Measurements from ENCODE around the gene RAB40C.
A peak's percentile ranks its signal among the peaks of the same experiment; 100 is the strongest.

RAB40C gene

DNA sequence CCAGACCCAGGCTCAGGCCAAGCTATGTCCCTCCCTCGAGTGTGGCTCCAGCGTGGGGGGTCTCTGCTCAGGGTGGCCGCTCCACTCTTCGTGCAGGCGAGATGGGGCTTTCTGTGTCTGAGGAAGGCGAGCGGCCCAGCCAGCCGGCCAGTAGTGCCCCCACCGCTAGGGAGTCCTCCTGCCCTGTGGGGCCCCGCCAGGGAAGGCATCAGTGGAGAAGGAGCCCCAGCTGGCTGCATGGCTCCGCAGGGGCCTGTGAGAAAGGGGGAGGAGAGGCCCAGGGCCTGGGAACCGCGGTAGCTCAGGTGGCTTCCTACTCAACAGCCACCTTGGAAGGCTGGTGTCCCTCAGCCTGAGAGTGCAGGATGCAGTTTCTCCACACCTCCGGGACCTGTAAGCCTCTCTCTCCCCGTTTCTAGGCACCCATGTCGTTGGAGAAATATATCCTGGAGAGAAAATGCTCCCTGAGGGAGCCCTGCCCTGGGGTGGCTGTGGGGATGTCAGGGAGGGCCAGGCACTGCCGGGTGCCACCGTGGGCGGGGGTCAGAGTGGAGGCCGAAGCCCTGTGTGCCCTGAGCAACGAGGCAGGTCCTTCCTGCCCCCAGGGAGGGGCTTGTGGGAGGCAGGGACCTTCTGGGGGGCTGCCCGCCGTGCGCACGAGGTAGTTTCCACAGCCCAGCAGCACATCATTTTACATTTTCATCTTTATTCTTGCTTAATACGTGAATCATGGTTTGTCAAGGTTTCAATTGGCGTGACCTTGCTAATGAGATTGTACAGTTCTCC, 16.8 kb upstream of the RAB40C start:
- DNase-seq = no peak

DNA sequence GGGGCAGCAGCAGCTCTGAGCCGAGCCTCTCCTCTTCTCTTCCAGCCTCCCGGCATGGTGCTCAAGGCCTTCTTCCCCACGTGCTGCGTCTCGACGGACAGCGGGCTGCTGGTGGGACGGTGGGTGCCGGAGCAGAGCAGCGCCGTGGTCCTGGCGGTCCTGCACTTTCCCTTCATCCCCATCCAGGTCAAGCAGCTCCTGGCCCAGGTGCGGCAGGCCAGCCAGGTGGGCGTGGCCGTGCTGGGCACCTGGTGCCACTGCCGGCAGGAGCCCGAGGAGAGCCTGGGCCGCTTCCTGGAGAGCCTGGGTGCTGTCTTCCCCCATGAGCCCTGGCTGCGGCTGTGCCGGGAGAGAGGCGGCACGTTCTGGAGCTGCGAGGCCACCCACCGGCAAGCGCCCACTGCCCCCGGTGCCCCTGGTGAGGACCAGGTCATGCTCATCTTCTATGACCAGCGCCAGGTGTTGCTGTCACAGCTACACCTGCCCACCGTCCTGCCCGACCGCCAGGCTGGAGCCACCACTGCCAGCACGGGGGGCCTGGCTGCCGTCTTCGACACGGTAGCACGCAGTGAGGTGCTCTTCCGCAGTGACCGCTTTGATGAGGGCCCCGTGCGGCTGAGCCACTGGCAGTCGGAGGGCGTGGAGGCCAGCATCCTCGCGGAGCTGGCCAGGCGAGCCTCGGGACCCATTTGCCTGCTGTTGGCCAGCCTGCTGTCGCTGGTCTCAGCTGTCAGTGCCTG, 15.7 kb upstream of the RAB40C start:
- DNase-seq = no peak

DNA sequence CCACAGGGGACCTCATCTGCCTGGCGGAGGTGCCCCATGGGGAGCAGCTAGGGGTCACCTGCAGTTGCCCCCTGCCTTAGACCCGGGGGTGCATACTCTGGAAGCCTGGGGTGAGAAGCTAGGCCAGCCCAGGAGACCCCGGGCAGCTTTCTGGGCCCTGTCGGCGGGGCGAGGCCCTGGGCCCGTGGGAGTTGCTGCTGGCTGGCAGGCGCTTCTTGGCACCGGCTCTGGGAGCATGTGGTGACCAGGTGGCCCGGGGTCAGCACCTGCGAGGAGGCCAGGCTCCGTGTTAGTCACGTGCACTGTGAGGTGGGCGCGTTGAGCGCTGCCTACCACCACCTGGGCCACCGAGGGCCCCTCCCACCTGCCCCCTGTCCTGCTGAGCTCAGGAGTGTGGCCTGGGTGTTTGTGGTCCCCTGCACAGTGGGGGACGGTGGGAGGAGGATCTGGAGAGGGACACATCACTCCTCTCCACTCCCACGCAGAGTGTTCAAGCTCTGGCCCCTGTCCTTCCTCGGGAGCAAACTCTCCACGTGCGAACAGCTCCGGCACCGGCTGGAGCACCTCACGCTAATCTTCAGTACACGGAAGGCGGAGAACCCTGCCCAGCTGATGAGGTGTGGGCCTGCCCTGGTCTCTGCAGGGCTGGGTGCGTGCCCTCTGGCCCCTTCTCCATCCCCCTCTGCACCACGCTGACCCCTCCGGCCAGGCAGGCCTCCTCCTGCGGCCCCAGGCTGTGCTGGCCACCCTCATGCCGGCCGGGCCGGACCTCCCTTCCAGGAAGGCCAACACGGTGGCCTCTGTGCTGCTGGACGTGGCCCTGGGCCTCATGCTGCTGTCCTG, 14.3 kb upstream of the RAB40C start:
- DNase-seq = no peak

DNA sequence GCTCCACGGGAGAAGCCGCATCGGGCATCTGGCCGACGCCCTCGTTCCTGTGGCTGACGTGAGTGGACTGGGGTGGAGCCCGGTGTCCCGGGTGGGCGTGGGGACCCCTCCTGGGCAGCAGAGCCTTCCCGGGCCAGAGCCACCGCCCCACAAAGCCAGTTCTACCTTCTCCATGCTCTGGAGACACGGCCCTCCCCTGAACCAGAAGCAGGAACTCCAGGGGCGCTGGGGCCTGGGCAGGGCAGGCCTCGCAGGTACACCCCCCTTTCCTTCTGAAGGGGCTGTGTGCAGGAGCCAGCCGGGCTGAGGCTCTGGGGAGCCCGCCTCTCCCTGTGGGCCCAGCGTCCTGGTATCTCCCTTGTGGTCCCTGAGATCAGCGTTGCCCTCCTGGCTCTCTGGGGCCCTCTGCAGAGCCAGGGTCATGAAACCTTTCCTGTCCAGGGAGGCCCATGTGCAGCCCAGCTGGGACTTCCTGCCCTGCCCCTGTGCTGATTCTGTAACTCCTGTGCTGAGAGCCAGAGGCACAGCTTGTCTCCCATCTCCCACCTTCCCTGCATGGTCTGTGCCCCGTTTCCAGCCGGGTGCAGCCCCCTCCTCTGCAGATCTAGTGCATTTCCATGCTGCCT, 13.6 kb upstream of the RAB40C start:
- DNase-seq = no peak

DNA sequence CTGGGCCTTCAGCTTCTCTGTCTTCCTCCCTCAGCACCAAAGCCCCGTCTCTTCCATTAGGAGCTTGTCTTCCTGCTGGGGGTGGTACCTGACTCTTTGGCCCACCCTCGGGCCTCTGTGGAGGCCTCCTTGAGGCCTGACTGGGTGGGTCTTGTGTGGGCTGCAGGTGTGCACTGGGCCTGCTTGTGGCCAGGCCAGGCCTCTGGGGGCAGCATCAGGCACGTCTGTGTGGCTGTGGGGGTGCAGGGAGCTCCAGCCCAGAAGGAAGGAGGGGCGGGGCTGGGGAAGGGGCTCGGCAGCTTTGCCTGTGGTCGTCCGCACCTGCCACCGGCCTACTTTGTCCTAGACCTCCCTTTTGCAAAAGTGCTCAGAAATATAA, 13.1 kb upstream of the RAB40C start:
- DNase-seq = no peak

DNA sequence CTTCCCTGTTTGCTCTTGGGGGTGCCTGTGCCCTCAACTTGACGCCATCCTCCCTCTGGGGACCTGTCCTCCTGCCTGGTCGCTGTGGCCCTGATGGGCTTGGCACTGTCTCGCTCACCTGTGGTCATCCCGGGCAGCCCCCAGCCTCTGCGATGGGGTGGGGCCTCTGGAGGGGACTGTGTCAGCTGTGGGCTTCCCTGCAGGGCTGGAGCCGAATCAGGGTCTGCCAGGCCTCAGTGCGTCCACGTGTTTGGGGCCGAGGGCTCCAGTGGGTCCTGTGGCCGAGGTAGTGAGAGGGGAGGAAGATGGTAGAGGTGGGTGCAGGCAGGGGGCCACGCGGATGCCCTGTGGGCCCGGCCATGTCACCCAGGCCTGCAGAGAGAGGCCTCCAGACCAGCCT, 12.1 kb upstream of the RAB40C start:
- DNase-seq = no peak

DNA sequence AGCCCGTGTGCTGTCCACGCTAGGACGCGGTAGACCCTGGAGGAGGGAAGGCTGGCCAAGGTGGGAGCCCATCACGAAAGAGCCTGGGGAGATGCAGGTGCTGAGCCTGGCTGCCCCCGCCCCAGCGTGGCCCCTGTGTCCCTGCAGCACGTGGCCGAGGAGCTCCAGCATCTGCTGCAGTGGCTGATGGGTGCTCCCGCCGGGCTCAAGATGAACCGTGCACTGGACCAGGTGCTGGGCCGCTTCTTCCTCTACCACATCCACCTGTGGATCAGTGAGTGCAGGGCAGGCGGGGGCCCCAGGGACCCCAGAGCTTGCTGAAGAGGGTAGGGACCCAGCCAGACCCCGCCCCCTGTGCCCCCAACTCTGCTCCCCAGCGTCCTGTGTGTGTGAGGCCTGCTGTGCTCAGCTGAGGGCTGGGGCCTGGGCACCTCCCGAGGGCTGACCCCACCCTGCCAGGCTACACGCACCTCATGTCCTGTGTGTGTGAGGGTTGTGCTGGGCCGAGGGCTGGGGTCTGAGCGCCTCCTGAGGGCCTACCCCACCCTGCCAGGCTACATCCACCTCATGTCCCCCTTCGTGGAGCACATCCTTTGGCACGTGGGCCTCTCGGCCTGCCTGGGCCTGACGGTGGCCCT, 11.5 kb upstream of the RAB40C start:
- no peak for DNase-seq

DNA sequence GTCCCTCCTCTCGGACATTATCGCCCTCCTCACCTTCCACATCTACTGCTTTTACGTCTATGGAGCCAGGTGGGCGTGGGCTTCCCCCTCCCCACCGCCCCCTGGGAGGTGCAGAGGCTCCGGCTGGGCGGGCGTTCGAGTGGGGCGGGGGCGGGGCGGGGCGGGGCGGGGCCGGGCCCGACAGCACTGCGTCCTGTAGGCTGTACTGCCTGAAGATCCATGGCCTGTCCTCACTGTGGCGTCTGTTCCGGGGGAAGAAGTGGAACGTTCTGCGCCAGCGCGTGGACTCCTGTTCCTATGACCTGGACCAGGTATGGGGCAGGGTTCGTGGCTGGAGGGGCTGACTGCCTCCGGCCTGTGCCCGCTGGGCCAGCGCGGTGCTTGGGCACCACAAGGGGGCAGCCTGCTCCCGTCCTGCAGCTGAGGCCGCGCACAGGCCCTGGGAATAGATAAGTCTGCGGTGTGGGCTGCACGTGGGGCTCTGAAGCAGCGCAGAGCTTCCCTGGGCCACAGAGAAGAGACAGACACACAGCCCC, 10.9 kb upstream of the RAB40C start:
- DNase-seq = peak; percentile 67

DNA sequence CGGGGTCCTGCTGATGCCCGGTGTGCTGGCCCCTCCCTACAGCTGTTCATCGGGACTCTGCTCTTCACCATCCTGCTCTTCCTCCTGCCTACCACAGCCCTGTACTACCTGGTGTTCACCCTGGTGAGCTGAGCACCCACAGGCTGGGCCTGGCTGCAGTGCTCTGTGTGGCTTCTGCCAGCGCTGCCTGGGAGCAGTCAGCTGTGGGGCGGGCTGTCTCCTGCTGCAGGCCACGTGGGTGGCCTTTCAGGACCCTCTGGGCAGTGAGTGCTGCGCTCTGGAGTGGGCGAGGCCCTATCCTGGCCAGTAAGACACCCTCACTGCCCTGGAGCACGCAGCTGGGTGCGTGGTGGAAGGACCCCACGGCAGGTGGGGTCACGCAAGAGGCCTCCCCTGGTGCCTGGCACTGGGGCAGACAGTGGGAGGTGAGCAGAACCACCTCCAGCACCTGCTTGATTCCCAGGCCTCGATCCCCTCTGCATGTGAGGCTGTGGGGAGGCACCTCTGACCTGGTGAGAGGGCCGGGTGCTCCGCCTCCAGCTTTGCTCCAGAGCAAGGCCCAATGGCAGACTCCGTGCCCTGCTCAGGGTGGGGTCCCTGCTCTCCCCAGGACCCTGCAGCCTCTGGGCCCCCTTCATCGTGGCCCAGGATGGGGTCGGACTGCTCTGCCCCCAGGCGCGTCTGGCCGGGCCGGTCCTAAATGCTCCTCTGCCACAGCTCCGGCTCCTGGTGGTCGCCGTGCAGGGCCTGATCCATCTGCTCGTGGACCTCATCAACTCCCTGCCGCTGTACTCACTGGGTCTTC, 9.5 kb upstream of the RAB40C start:
- no peak for DNase-seq

DNA sequence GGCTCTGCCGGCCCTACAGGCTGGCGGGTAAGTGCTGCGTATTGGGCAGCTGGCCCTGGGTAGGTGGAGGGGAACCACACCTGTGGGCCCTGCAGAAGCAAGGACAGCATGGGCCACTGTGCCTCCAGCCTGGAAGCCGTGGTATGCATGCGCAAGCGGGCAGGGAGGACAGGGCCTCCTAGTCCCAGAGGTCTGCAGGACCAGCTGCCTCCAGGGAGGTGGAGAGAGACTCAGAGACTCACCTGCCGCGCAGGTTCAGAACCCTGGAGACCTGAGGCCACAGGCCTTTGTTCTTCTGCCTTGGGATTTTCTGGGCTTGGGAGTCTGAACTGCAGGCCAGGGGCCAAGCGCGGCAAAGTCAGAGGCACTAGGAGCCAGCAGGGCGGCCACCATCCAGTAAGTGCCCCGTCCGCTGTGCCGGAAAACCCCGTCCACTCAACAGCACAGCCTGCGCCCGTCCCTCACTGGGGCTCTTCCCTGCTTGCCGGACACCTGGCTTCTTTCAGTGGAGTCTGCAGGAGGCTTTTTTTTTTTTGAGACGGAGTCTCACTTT, 8.8 kb upstream of the RAB40C start:
- DNase-seq = no peak

DNA sequence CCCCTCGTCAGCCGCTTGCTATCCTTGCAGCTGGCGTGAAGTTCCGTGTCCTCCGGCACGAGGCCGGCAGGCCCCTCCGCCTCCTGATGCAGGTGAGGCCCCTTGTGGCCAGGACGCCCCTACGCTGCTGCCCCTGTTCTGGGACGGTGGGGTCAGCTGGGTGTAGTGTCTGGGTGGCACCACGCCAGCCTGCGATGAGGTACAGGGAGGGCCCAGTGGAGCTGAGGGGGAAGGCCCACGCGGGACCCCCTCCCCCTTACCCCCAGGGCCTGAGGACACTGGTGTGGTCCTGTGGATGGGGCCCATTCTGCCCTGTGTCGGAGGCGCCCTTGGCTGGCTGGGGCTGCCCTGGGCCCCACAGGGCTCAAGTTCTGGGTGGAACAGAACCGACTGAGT, 7.7 kb upstream of the RAB40C start:
- no peak for DNase-seq

DNA sequence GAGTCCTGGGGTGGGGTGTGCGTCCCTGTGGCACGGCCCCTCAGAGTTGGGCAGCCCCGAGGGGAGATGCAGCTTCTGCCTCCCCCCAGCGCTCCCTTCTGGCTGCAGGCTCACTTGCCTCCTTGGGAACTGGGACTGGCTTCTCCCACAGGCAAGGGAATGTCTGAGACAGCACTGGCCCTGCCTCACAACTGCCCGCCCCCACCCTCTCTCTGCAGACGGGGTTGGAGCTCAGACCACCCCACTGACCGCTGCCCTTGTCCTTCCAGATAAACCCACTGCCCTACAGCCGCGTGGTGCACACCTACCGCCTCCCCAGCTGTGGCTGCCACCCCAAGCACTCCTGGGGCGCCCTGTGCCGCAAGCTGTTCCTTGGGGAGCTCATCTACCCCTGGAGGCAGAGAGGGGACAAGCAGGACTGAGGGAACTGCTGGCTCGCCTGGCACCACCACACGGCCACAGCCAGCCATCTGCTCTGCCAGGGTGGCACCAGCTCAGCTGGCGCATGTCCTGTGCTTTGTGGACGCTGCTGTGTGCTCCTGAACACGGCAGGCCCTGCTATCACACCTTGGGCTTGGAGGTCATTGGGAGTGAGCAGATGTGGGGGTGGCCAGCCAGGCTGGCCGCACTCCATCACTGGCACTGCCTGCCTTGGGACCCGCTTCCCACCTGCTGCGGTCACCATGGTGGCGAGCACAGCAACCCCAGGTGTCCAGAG, 7.1 kb upstream of the RAB40C start:
- DNase-seq = no peak

DNA sequence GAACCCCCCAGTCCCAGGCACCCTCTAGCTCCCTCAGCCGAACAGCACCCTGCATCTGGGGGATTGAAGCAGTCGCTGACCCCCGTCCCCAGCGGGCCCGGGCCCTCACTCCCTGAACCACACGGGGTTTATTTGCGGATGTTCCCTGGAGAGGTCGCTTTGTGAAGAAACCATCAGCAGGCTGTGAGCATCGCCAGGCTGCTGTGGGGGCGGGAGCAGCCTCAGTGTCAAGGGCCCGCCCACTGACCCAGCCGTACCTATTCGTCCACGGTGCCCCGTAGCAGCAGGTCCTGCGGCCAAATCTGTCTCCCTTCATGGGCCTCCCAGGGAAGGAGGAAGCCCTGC, 6.4 kb upstream of the RAB40C start:
- no peak for DNase-seq

DNA sequence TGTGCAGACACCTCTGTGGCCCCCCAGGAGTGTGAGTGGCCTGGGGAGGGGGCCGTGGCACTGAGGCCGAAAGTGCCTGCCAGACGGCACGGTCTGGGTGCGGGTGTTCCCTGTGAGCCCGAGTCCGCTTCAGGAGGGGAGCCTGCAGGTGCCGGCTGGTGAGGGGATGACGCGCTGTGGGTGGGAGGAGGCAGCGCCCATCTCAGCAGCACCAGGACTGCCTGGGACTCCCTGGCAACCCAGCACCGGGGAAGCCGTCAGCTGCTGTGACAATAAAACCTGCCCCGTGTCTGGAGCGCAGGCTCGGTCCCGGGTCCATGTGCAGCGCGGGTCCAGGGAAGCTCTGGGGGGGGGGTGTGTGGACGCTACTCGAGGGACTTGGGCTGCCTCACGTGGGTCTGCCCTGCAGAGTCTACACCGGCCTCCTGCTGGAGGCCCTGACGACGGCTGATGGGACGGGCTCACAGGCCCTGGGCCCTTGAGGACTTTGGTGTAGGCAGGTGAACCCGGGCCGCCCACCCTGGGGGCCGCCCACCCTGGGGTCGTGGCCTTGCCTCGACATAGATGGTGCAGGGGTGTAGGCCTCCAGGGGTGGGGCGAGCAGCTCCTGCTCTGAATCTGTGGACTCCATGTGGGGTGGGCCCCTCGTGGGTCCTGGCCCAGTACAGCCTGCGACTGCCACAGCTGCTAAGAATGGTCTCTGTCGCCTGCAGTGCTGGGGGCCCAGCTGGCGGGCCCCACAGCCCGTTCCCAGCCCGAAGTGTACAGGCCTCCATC, 5.9 kb upstream of the RAB40C start:
- no peak for DNase-seq

DNA sequence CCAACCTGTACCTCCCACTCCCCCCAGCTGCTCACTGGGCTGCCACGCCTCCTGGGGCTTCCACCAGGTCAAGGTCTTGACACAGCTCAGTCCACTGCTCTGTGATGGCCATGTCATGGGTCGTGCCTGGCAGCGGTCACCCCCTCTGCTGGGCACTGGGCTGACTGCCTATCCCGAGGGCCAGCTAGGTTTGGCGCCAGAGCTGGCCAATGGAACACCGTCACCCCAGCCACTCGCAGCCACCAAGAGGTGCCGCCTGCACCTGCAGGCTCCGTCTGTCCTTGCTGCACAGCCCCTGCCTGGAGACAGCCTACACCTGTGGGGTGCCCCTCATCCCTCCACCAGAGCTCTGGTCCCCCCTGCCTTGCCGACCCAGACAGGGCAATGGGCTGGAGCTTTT, 4.5 kb upstream of the RAB40C start:
- no peak for DNase-seq

DNA sequence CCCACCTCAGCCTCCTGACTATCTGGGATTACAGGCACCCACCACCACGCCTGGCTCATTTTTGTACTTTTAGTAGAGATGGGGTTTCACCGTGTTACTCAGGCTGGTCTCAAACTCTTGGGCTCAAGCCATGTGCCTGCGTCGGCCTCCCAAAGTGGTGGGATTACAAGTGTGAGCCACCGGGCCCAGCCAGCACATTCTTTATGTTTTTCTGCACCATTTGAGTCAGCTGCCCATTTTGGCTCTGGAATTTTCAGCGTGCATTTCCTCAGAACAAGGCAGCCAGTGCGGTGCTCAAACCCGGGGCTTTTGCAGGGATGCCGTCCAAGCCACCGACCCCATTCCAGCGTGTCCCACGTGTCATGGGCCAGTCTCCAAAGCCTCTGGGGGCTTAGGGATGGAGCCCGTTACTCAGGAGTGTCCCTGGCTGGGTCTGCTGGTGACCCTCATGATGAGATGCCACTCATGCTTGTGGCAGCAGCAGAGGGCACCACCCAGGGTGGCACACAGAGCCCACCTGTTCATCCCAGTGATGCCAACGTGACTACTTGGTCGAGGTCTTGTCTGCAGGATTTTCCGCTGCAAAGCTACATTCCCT, 3.7 kb upstream of the RAB40C start:
- DNase-seq = no peak

DNA sequence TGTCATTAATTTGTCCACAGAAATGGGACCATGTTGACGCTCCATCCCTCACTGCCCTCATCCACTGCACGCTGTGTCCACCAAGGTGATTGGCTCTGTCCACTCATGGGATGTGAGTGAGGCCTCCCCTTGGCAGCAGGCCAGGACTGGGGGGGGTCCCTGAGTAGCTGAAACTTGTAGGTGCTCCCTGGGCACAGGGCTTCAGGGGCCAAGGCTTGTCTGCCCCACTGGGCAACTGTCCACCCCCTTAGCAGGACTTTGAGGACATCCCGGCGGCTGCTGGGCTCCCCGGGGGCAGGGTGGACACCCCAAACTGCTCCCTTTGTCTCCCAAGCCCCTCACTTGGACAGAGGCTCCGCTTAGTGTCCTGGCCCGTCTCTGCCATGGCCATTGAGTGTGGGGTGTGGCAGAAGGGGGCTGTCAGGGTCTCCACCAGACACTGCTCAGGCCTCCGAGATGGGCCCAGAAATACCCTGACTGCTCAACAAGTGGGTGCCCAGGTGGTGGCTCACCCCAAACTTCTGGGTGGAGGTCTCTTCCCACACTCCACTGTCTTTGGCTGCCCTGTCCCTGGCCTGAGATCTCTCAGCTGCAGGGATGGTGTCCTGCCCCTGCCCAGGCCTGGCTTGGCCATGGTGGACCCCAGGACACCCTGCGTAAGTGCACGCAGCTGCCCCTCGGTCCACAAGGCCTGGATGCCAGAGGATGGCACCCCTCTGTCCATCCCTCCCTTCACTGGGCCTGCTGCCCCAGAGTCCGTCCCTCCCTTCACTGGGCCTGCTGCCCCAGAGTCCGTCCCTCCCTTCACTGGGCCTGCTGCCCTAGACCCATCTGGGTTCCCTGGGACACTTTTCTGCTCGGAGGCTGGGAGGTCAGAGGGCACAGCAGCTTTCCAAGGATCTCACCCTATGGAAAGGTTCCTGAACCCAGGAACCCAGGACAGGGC, 2.9 kb upstream of the RAB40C start:
- no peak for DNase-seq

DNA sequence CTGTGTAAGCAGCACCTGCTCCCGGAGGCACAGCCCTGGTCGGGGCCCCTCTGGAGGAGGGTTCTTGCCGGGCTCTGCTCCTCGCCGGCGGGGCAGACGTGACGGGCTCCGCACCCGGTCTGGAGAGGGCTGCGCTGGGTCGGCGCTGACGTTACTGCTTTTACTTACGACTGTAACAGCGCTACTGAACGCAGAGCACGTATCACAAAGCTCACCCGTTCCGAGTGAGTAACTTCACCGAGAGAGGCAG, 1.3 kb upstream of the RAB40C start:
- no peak for DNase-seq
